Measurements from ENCODE around the gene ZBED3.
"Not testable (repeated sequence)": the region's sequence is repeated elsewhere in the genome, so short reads cannot be mapped to it uniquely, and the experiment has no call there.

The ZBED3 gene, protein sequence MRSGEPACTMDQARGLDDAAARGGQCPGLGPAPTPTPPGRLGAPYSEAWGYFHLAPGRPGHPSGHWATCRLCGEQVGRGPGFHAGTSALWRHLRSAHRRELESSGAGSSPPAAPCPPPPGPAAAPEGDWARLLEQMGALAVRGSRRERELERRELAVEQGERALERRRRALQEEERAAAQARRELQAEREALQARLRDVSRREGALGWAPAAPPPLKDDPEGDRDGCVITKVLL

DNA sequence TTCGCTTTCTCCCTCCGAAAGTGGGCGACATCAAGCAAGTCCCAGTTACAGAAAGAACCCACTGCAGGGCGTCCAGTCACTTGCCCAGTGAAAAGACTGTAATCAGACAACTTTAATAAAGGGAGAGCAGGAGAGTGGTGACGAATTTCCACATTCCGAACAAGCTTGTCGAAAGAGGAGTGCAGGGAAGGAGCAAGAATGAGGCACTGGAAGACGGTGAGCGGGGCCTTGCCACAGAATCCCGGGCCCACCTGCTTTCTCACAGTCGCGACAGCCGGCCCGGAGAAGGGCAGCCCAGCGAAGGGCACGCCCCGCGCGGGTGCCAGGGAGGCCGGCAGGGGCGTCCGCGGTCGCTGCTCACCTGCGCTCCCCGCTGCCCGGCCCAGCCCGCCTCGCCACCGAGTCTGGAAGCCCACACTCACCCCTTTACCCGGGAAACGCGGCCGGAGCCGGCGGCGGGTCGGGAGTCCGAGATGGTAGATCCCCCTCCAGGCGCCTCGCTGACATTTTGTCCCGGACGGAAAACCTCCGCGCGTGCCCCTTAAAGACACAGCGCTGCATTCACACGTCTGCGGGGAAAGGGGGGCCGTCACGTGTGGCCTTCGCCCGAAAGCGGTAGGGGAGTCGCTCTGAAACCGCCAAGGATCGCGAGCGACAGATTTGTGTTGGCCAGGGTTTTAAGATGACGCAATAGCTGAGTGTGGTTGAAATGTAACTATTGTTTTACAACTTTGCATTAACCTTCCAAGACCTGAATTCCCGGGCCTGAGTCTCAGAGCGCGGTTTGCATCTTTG, at the start of gene ZBED3:
TSS of gene ZBED3 (minus strand) at position 597 of the 795 bp plus-strand sequence. CDS start 9,407 bp downstream, outside the sequence.
- peak; percentile 87 for DNase-seq

DNA sequence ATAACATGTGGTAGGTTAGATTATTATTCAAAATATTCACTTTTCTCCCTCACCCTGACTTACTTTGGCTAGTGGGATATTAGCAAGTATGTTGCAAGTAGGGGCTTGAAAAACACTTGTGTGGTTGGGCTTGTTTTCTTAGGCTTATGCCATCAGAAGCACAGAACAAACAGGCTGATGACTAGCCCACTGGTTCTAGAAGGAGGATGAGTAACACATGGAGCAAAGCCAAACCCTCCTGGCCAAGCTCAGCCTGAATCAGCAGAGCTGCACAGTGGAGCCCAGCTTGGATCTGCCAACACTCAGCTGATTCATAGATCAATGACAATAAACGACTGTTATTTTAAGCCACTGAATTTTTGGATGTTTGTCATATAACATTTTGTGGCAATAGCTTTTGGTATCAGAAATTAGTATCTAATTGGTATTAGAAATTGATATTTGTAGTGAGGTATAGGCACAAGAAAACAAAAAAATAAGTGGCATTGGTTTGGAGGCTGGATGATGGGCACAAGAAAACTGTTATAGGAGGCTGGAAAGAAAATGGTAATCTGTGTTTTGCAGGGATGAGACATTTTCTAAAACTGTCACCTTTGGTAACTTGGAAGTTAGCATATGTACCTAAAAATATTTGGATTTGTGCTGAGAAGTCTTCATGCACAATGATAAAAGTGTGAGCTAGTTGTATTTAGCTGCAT, 46.1 kb upstream of the ZBED3 start:
- DNase-seq, result peak; percentile 40

DNA sequence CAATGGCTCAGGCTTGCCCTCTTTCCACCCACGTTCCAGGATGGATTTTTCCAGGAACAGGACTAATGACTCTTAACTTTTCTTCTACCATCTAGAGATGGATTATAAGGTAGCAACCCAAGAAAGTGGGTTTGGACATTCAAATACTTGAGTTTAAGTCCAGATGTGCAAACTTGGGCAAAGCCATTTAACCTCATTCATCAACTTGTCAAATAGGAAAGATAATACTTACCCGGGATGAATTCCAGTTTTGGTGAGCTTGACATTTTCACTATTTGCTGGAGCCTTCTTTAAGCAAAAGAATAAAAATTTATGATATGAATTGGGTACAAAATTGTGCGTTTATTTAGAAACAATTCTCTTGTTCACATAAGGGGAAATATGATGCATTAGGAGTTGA, 44.3 kb upstream of the ZBED3 start:
- no peak for DNase-seq

DNA sequence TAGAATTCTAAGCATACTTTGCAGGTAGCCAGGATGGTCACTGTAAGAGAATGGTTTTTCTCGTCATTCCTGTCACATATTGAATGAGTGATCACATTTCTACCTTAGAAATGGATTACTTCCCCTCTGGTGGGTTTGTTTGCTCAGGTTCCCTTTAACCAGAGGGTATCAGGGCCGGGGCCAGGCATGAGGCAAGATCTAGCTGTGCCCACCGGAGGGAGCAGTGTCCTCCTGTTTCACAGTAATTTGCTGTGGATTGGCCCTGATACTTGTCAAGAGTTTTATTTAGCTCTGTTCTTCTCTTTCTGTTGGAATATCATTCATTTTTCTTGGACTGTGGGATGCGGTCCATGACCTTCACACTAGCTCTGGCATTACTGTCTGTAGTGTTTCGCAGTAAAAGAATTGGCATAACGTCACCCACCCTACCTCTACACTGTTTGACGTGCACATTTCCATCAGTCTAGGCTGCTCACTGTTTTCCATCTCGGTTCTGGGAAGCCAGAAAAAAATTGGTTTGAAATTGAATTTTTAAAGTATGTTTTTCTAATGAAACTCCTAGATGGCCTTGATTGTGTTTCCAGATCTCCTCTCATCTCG, 42.4 kb upstream of the ZBED3 start:
- DNase-seq, result peak; percentile 50

DNA sequence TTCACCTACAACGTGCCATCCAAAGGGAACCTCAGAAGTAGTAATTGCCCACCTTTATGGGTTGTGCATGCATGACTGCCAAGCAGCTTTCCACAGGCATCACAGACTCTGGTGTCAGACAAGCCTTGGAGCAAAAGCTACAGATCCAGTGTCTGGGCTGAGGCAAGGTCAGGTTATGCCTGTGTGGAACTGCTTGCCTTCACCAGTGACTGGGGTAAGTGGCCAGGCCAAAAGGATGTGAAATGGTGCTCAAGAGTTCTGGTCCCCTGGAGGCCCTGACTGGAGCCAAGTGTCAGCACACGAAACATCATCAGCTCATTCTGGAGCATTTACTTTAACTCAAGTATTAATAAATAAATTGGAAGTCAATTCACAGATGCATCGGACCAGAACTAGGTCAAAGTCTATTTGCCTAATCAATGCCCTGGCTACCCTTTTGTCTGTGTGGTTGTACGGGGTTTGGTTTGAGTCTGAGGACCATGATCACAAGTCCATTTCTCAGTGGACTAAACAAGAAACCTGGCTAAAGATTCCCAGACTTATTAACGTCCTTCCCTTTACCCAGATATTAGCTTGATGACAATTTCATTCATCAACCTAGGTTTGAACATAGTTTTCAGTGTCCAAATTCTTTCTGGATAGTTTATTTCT, 41.5 kb upstream of the ZBED3 start:
- DNase-seq, result no peak

DNA sequence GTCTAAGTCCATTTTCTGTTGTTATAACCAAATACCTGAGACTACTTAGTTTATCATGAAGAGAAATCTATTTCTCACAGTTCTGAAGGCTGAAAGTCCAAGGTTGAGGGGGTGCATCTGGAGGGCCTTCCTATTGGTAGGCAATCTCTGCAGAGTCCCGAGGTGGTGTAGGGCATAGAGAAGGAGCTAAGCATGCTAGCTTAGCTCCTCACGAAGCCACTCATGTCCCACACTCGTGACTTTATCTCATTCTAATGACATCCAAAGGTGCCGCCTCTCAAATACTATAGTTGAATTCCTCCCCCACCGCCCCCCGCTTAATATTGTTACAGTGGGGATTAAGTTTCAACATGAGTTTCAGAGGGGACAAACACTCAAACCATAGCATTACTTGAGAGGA, 36.0 kb upstream of the ZBED3 start:
- DNase-seq, result no peak

DNA sequence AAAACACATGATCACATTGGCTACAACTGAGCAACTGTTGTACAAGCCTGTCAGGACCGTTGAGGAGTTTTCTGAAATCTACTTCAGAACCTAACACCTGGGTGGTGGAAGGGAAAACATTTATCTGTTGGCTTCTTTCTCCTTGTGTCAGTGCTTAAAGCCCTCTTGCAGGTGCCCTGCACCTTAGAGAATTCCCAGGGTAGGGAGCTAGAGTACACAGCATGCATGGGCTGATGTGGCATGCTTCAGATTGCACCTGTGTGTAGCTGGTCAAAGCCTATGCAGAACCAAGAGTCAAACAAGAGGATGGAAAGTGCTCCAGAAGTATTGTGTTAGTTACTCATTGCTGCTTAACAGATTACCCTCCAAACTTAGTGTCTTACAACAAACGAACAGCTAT, 33.6 kb upstream of the ZBED3 start:
- DNase-seq, result no peak

DNA sequence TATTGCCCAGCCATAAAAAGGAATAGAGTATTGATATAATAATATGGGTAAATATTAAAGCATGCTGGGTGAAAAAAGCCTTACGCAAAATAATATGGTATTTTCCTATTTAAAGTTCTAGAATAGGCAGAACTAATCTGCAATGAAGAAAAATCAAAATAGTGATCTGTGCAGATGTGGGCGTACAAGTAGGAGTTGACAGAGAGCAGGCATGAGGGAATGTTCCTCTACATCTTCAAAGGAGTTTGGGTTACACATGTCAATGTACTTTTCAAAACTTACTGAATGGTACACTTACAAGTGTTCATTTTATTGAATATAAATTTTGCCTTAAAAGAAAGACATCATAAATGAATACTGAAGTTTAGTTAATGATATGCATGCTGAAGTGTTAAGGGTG, 33.0 kb upstream of the ZBED3 start:
- no peak for DNase-seq

DNA sequence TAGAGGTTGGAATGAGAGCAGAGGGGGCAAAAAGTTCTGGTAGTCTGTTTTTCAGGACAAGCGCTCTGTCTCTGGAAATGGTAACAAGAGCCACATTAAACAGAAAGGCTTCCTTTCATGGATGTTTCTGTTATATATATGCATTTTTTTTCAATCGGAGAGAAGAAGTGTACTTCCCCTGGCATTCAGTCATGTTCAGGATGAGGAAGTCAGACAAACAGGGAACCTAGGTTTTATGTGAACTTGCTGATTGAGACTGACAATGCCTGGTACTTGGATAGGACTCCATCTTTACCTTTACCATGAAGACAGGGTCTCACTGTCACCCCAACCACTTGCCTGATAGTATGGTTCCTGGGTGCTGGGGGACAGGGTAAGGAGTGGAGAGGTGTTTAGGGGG, 30.1 kb upstream of the ZBED3 start:
- DNase-seq, result no peak

DNA sequence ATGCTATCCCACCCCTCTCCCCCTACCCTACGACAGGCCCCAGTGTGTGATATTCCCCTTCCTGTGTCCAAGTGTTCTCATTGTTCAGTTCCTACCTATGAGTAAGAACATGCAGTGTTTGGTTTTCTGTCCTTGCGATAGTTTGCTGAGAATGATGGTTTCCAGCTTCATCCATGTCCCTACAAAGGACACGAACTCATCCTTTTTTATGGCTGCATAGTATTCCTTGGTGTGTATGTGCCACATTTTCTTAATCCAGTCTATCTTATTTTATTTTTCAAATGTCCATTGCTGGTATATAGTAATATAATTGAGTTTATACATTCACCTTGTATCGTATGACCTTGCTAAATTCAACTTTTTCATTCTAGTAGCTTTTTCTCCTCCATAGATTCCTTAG, 19.9 kb upstream of the ZBED3 start:
- DNase-seq, result not testable (repeated sequence)

DNA sequence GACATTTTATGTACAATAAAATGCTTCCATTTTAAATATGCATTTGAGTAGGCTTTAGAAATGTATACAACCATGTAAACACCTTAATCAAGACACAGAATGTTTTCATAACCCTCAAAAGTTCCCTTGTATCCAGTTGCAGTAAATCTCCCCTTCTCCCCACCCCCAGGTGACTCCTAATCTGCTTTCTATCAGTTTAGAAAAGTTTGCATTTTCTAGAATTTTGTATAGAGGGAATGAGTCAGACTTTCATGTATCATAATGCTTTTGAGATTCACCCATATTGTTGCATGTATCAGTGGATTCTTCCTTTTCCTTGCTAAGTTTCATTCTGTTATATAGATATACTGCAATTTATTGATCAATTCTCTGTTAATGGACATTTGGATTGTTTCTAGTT, 17.7 kb upstream of the ZBED3 start:
- no peak for DNase-seq

DNA sequence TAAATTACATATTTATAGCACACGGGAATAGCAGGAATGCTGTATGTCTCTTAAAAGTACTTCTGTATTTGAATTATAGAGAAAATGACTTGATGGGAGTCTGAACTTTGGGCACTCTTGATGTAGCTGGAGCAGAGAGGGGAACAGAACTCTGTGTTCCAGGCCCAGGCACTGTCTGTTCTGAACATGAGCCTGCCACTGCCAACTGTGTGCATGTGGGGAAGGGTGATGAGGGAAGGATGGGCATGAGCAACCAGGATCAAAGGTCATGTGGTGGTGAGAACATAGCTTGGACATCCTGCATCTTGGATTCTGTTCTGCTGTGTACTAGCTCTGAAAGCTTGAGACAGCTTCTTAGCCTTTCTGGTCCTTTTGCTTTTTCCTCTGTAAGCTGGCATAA, 16.4 kb upstream of the ZBED3 start:
- DNase-seq, result no peak

DNA sequence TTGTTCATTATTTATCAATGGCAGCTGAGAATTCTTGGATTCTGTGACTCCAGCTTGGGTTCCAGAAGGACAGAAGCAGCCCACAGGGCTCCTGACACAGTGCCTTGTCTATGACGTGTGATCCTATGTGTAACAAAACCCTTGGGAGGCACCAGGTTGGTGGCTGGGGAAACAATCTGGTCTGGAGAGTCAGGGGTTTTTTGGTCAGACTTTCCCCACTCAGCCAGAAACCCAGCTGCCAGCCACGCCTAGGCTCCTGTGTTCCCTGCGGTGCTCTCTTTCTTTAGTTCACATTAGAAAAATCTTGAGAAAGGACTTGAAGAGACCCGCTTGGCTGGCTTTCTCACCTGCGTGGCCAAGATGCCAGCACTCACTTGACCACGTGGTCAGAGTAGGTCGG, 15.5 kb upstream of the ZBED3 start:
- DNase-seq, result no peak

DNA sequence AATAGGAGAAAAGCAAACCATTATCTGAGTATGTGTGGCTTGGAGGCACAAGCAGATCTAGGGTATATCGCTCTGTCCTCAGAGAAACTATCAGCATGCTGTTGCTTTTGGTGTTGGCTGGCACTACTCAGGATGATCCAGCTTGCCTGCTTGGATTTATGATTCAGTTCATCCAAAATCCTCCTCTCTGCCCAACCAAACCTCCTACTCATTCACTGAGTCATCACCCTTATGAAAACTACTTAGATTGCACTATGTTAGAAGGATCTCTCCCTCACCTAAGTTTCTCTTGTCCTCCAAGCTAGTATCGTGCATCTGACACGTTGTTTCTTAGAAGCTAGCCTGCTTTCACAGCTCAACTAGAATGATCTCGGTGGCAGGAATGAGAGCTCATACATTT, 14.2 kb upstream of the ZBED3 start:
- DNase-seq, result no peak

DNA sequence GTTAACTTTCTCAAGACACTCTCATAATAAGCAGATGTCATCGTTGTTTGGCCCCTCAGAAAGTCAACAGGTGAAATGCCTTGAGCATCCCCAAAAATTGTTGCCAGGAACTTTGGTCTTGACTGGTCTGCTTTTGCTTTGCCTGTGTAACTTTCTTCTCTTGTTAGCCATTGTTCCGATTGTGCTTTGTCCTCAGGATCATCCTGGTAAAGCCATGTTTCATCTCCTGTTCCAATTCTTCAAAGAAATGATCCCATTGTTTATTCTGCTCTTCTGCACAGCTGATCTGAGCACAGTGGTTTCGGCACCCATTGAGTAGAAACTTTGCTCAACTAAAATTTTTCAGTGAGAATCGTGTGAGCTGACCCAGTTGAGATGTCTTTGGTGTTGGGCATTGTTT, 8.1 kb upstream of the ZBED3 start:
- no peak for DNase-seq

DNA sequence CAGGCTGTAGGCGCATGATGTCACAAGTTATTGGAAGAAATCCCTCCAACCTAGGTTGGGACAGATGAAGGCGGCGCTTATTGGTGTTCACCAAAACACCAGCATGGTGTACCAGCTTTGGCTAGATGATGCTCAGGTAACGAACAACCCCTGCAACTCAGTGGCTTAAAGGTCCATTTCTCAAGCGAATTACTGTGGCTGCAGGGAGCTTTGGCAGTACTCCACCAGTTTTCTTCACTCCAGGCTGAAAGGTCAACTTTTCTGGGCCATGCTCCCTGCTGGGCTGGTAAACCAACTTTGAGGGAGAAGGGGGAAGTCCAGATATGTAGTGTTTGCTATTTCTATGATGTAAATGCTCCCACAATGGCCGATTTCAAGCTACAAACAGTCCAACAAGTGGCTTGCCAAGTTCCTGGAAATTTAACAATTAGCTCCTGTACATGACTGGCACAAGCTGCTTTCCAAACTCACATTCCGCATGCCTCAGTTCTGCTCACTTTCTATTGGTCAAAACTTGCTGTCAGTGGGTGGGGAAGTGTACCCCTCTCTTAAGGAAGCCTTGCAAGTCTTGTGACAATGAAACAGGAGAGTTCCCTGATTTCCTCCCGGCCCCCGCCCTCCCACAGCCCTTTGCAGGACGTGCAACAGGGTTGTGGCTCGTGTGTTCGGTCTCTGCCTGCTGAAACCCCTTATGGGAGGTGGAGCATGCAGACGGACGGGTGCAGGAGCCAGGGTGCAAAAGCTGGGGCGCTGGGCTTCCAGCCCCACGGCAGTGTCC, 588 bp upstream of the ZBED3 start:
- peak; percentile 56 for DNase-seq

DNA sequence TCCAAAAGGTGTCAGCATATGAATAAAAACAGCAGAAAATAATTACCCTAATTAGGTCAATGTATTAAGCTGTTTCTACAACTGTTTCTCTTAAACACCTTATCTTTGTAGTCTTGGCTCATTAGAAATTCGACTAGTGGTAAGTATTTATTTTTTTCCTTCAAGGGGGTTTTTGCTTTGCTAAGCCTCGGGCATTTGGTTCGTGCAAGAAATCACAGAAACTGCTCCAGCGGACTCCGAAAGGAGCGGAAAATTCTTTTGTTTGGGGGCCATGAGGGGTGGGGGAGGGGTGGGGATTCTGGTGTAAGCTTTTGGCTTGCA, 757 bp downstream of the ZBED3 start:
- DNase-seq, result no peak

DNA sequence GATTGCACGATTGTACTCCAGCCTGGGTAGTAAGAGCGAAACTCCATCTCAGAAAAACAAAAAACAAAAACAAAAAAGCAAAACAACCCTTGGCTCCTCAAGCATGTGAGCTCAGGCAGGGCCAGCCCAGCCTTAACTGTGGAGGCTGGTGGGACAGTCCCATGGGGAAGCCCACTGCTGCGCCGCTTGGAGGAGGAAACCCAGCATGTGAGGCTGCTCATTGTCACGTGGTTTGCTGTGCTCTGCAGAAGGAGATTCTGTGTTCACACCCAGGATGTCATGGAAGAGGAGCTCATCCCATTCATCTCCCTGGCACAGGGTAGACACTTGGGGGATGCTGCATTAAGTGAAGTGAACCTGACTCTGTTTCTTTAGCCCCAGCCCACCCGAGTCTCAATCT, 4.0 kb downstream of the ZBED3 start:
- DNase-seq, result no peak

DNA sequence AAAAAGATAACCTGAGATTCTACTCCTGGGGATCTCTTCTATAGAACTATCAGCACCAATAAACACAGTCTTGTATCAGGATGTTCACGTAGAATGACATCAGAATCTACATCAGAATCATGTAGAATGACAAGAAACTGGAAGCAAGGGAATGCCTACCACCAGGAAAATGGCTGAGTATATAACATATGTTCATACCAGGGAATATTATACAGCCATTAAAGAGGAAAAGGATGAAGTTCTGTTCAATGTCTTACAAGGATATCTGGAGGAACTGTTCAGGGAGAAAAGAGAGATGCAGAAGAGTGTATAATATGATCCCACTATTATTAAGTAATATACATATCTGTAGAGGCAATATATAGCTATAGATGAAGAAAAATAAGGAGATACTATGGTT, 4.8 kb downstream of the ZBED3 start:
- DNase-seq, result no peak

DNA sequence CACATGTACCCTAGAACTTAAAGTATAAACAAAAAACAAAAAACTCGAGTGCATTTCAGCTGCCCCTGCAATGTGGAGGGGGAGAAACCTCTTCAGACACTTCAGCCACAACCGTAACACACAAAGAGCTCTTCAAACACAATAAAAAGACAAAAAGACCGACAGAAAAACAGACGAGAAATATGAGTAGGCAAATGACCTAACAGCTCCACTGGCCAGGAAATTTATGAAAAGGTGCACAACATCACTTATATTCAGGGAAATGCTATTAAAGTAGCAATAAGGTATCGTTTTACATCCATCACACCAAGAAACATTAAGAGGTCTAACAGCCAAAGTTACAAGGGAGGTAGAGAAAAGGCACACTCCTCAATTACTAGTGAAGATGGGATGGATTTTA, 6.2 kb downstream of the ZBED3 start:
- no peak for DNase-seq

DNA sequence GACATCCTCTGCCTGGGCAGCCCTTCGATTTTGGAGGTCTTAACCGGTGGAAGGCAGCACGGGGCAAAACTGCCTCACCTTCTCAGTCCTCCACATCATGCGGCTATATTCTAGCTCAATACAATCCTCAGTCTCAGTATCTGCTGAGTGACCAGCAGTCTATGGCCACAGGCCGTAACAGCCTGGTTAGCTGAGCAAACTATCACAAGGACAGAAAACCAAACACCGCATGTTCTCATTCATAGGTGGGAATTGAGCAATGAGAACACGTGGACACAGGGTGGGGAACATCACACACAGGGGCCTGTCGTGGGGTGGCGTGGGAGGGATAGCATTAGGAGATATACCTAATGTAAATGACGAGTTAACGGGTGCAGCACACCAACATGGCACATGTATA, 6.6 kb downstream of the ZBED3 start:
- DNase-seq, result not testable (repeated sequence)

DNA sequence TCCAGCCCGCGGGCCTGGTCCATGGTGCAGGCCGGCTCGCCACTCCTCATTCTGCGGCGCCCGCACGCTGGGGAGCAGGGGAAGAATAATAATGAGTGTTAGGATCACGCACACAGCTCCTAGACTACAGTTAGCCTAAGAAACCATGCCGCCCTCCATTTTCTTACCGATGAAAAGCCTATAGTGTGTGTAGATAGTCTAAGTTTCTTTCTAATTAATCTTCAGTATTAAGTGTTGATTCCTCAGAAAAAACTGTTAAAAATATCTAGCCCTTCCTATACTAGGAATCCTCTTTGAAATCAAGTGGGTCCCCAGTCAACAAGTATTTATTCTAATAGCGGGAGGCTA, 9.3 kb downstream of the ZBED3 start:
- DNase-seq, result no peak

Data from left hindlimb (tissue), 1 donor.